ENCODE results near the gene AKAP13.

The AKAP13 gene

DNA sequence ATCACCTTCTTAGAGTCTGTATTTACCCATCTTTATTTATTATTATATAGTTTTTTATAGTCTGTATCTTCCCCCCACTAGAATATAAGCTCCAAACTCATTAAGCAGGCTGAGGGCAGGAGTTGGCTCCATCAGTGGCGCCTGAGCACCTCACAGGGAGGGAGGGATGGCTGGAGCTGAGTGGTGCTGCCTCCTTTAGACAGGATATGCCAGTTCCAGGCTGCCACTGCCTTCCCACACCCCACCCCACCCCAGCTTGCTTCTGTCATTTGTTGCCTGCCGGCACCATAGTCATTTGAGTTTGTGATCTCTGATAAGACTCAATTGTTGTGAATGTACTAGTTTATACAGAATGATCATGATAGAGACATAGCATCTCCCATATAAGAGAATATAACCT is 328.8 kb downstream of the AKAP13 start:
- Histone ChIP-seq H3K27ac (no peak overlapping the region), H3K4me1 (ENCODE audit: control insufficient read depth in 1 of 2, insufficient read depth in 1 of 2, low read depth in 1 of 2, low read length in 1 of 2) (peaks cover 12 to 13% of the 10 kb centered on the region in 2 experiments), H3K9me3 (no peaks in the 10 kb centered on the region), H3K4me3 (ENCODE audit: low read depth in 1 of 2, low read length in 1 of 2) (no peak overlapping the region), H3K36me3 (peaks cover 86% of the 10 kb centered on the region), H3K27me3 (no peaks in the 10 kb centered on the region)
- no peak for TF ChIP-seq CTCF (IDR thresholded peaks at IDR 0.05)

GRCh38 chr15:85710340-85710842 is 330.0 kb downstream of the AKAP13 start:
- no peak for TF ChIP-seq CTCF (IDR thresholded peaks at IDR 0.05)
- H3K27ac ChIP-seq, result no peak overlapping the region
- no peak overlapping the region for H3K4me3 ChIP-seq (ENCODE audit: low read depth in 1 of 2, low read length in 1 of 2)
- H3K9me3 ChIP-seq, result no peaks in the 10 kb centered on the region
- no peaks in the 10 kb centered on the region for H3K27me3 ChIP-seq
- peaks cover 12 to 13% of the 10 kb centered on the region in 2 experiments for H3K4me1 ChIP-seq (ENCODE audit: control insufficient read depth in 1 of 2, insufficient read depth in 1 of 2, low read depth in 1 of 2, low read length in 1 of 2)
- peaks cover 88% of the 10 kb centered on the region for H3K36me3 ChIP-seq

- Histone ChIP-seq H3K27me3 (no peaks in the 10 kb centered on the region), H3K9me3 (no peaks in the 10 kb centered on the region), H3K4me1 (ENCODE audit: control insufficient read depth in 1 of 2, insufficient read depth in 1 of 2, low read depth in 1 of 2, low read length in 1 of 2) (peaks cover 8 to 11% of the 10 kb centered on the region in 2 experiments), H3K36me3 (peaks cover 89% of the 10 kb centered on the region), H3K4me3 (ENCODE audit: low read depth in 1 of 2, low read length in 1 of 2) (no peak overlapping the region), H3K27ac (no peak overlapping the region)
- no peak for TF ChIP-seq CTCF (IDR thresholded peaks at IDR 0.05)
These were observed 331.3 kb downstream of the AKAP13 start for GRCh38 chr15:85711580-85712192.

- TF ChIP-seq CTCF (IDR thresholded peaks at IDR 0.05), result no peak
- Histone ChIP-seq H3K27me3 (no peaks in the 10 kb centered on the region), H3K4me1 (ENCODE audit: control insufficient read depth in 1 of 2, insufficient read depth in 1 of 2, low read depth in 1 of 2, low read length in 1 of 2) (no peaks in the 10 kb centered on the region), H3K36me3 (peaks cover 100% of the 10 kb centered on the region), H3K9me3 (no peaks in the 10 kb centered on the region), H3K27ac (no peak overlapping the region), H3K4me3 (ENCODE audit: low read depth in 1 of 2, low read length in 1 of 2) (no peak overlapping the region)
These were observed 335.9 kb downstream of the AKAP13 start for GRCh38 chr15:85716261-85716660.

DNA sequence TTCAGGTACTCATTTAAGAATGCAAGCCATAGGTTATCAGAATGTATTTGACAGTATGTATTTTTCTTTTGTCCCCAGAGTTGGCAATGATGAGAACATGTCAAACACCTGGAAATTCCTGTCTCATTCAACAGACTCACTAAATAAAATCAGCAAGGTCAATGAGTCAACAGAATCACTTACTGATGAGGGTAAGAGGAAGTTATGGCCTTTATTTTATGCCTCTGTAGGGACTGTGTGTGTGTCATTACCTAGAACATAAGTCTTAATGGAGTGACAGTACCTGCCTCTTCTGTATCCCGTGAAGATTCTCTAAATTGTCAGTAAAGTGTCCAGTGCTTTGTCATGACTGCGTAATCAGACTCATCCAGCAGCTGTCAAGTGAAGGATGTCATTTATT is 336.8 kb downstream of the AKAP13 start:
- Histone ChIP-seq H3K36me3 (peaks cover 100% of the 10 kb centered on the region), H3K9me3 (no peaks in the 10 kb centered on the region), H3K4me3 (ENCODE audit: low read depth in 1 of 2, low read length in 1 of 2) (no peak overlapping the region), H3K4me1 (ENCODE audit: control insufficient read depth in 1 of 2, insufficient read depth in 1 of 2, low read depth in 1 of 2, low read length in 1 of 2) (no peaks in the 10 kb centered on the region), H3K27ac (no peak overlapping the region), H3K27me3 (no peaks in the 10 kb centered on the region)
- no peak for TF ChIP-seq CTCF (IDR thresholded peaks at IDR 0.05)
